ENCODE measurements around the gene SMPX. TPM values are rescaled to one million over a fixed set of nuclear protein-coding genes. Genes with fewer than 3 reads are reported as not detected.

SMPX gene
- total RNA-seq, 2 experiments from 2014 or later = not detected

GRCh38 chrX:21715337-21715736, 42.6 kb downstream of the SMPX start:
- no peaks in the 10 kb centered on the region for H3K9me3 ChIP-seq (ENCODE audit: low read length)
- H4K20me1 ChIP-seq (ENCODE audit: insufficient read depth, low read length) = no peaks in the 10 kb centered on the region
- H2AFZ ChIP-seq (ENCODE audit: low read length) = no peak overlapping the region
- intact Hi-C loops (cut with micrococcal nuclease; ENCODE audit: unreplicated experiment) = no loop called here
- H3K4me3 ChIP-seq (ENCODE audit: low read depth, low read length, poor library complexity, severe bottlenecking) = no peak overlapping the region
- no peak for DNase-seq (ENCODE audit: low spot score)
- ChIA-PET CTCF (ENCODE audit: unreplicated experiment) (no interaction called here), POLR2A (no interaction called here)
- H3K27ac ChIP-seq (ENCODE audit: low read depth, low read length, poor library complexity, severe bottlenecking) = no peak overlapping the region
- H3K79me2 ChIP-seq (ENCODE audit: insufficient read depth, low read depth, low read length) = no peaks in the 10 kb centered on the region
- no peak overlapping the region for H3K4me2 ChIP-seq (ENCODE audit: low read length)
- H3K9me2 ChIP-seq (ENCODE audit: insufficient read depth, low read length) = no peaks in the 10 kb centered on the region
- TF ChIP-seq EZH2phosphoT487 (IDR thresholded peaks at IDR 0.05; ENCODE audit: borderline replicate concordance, low read depth, low read length) (no peak), CTCF (conservative IDR thresholded peaks at IDR 0.05; ENCODE audit: low read length) (no peak)
- BruUV-seq (replicated peaks) = no TSS peak
- no peaks in the 10 kb centered on the region for H3K4me1 ChIP-seq (ENCODE audit: insufficient read depth, low read length, poor library complexity, severe bottlenecking)
- H3K36me3 ChIP-seq (ENCODE audit: insufficient read depth, low read length) = no peaks in the 10 kb centered on the region

GRCh38 chrX:21711848-21712197, 46.1 kb downstream of the SMPX start:
- ChIA-PET CTCF (ENCODE audit: unreplicated experiment) (no interaction called here), POLR2A (no interaction called here)
- Histone ChIP-seq H3K36me3 (ENCODE audit: insufficient read depth, low read length) (no peaks in the 10 kb centered on the region), H3K4me1 (ENCODE audit: insufficient read depth, low read length, poor library complexity, severe bottlenecking) (no peaks in the 10 kb centered on the region), H3K27ac (ENCODE audit: low read depth, low read length, poor library complexity, severe bottlenecking) (no peak overlapping the region), H3K4me3 (ENCODE audit: low read depth, low read length, poor library complexity, severe bottlenecking) (no peak overlapping the region), H3K9me3 (ENCODE audit: low read length) (no peaks in the 10 kb centered on the region), H4K20me1 (ENCODE audit: insufficient read depth, low read length) (no peaks in the 10 kb centered on the region), H3K79me2 (ENCODE audit: insufficient read depth, low read depth, low read length) (no peaks in the 10 kb centered on the region), H3K9me2 (ENCODE audit: insufficient read depth, low read length) (no peaks in the 10 kb centered on the region), H2AFZ (ENCODE audit: low read length) (no peak overlapping the region), H3K4me2 (ENCODE audit: low read length) (no peak overlapping the region)
- TF ChIP-seq CTCF (conservative IDR thresholded peaks at IDR 0.05; ENCODE audit: low read length) = no peak
- no peak for TF ChIP-seq EZH2phosphoT487 (IDR thresholded peaks at IDR 0.05; ENCODE audit: borderline replicate concordance, low read depth, low read length)
- no TSS peak for BruUV-seq (replicated peaks)
- no peak for DNase-seq (ENCODE audit: low spot score)
- intact Hi-C loops (cut with micrococcal nuclease; ENCODE audit: unreplicated experiment) = no loop called here

DNA sequence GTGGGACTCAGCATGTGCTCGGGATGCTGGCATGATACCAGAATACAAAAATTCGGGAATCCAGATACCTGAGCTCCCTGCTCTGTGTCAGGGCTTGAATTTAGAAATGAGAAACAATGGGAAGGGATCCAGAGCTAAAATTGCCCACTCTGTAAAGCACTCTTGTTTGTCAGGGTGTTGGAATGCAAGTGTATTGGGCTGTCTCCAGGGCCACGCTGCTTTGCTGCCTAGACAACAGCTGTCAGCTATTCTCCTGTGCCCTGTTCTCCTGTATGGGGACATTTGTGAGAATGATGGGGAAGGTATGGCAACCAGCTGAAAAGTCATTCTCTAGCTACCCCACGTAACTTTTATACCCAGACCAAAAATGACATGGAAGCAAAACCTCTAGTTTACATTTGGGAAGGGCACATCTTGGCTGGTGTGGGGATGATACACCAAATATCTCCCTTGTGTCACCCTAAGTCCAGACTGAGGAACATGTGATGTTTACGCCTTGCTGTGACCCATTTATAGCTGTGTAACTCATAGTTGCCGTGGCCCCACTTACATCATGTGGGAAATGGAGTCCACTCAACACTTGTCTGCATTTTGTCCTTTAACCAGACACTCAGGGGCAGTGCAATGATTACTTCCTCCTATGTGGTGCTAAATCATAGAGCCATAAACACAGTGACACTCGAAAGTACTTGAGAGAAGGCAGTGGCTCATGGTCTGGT, 46.6 kb downstream of the SMPX start:
- no peak for TF ChIP-seq CTCF (conservative IDR thresholded peaks at IDR 0.05; ENCODE audit: low read length)
- no peak for TF ChIP-seq EZH2phosphoT487 (IDR thresholded peaks at IDR 0.05; ENCODE audit: borderline replicate concordance, low read depth, low read length)
- no peak overlapping the region for H3K4me3 ChIP-seq (ENCODE audit: low read depth, low read length, poor library complexity, severe bottlenecking)
- DNase-seq (ENCODE audit: low spot score) = no peak
- no TSS peak for BruUV-seq (replicated peaks)
- intact Hi-C loops (cut with micrococcal nuclease; ENCODE audit: unreplicated experiment) = no loop called here
- no peak overlapping the region for H3K27ac ChIP-seq (ENCODE audit: low read depth, low read length, poor library complexity, severe bottlenecking)
- no peaks in the 10 kb centered on the region for H3K79me2 ChIP-seq (ENCODE audit: insufficient read depth, low read depth, low read length)
- no peak overlapping the region for H2AFZ ChIP-seq (ENCODE audit: low read length)
- no peak overlapping the region for H3K4me2 ChIP-seq (ENCODE audit: low read length)
- H3K9me2 ChIP-seq (ENCODE audit: insufficient read depth, low read length) = no peaks in the 10 kb centered on the region
- ChIA-PET POLR2A (no interaction called here), CTCF (ENCODE audit: unreplicated experiment) (interaction anchor here (0.6 kb wide), 1 partner anchor 1694 kb away, joined by 3 read pairs; no protein-coding TSS in a partner anchor)
- H4K20me1 ChIP-seq (ENCODE audit: insufficient read depth, low read length) = no peaks in the 10 kb centered on the region
- no peaks in the 10 kb centered on the region for H3K4me1 ChIP-seq (ENCODE audit: insufficient read depth, low read length, poor library complexity, severe bottlenecking)
- no peaks in the 10 kb centered on the region for H3K36me3 ChIP-seq (ENCODE audit: insufficient read depth, low read length)
- no peaks in the 10 kb centered on the region for H3K9me3 ChIP-seq (ENCODE audit: low read length)
